Measurements from ENCODE around the gene NDUFV3. TPM values are rescaled to one million over a fixed set of nuclear protein-coding genes. Genes with fewer than 3 reads are reported as not detected.

The NDUFV3 gene
- total and polyA plus RNA-seq, 2 donors (not counting 3 experiments of a cell fraction or from before 2014, with no cell fraction given), result 13.4 to 45.7 TPM

GRCh38 chr21:42844411-42845113 lies 48.5 kb upstream of the NDUFV3 start:
- BruUV-seq (replicated peaks), result no TSS peak
- DNase-seq (ENCODE audit: low read depth, low spot score) (no peak), FAIRE-seq (no peak)
- intact Hi-C loops (cut with micrococcal nuclease), result no loop called here
- ChIA-PET POLR2A (no interaction called here), CTCF (interaction anchor here (1.3 kb wide), 1 partner anchor 22 kb away, joined by 3 read pairs; no protein-coding TSS in a partner anchor)
- Histone ChIP-seq H3K79me2 (ENCODE audit: control insufficient read depth, insufficient read depth, low read length) (peaks cover 36% of the 10 kb centered on the region), H3K9ac (replicated peaks; ENCODE audit: extremely low read depth, insufficient read depth, low read length) (no peak overlapping the region), H3K9me1 (replicated peaks; ENCODE audit: control insufficient read depth, extremely low read depth, insufficient read depth, low read length) (no peaks in the 10 kb centered on the region), H3K4me1 (ENCODE audit: control insufficient read depth, extremely low read depth, insufficient read depth, low read length) (no peaks in the 10 kb centered on the region), H3K9me3 (replicated peaks; ENCODE audit: control insufficient read depth, insufficient read depth, low read length) (no peaks in the 10 kb centered on the region), H3K27ac (ENCODE audit: insufficient read depth, low read depth, low read length) (no peak overlapping the region), H3K4me3 (replicated peaks in 1 of 3; ENCODE audit: insufficient read depth in 1 of 3, low read depth in 1 of 3, low read length in 3 of 3) (no peak overlapping the region), H4K20me1 (replicated peaks; ENCODE audit: control insufficient read depth, extremely low read depth, insufficient read depth, low read length) (no peaks in the 10 kb centered on the region), H3K4me2 (ENCODE audit: insufficient read depth, low read length) (no peak overlapping the region), H3K27me3 (ENCODE audit: control insufficient read depth in 2 of 2, insufficient read depth in 2 of 2, low read length in 2 of 2) (no peaks in the 10 kb centered on the region), H3K36me3 (ENCODE audit: control insufficient read depth in 2 of 2, extremely low read depth in 1 of 2, insufficient read depth in 2 of 2, low read length in 2 of 2) (peaks cover 7 to 32% of the 10 kb centered on the region in 2 experiments), H2AFZ (ENCODE audit: low read depth, low read length) (no peak overlapping the region)
- dilution Hi-C loops (cut with MboI; ENCODE audit: extremely low pct_ligation_motif_present, low sequenced_read_pairs), result no loop called here
- TF ChIP-seq GATA2 (IDR thresholded peaks at IDR 0.05; ENCODE audit: insufficient read depth, insufficient read length, low read depth, low read length), result no peak
- TF ChIP-seq, protein P1, sequence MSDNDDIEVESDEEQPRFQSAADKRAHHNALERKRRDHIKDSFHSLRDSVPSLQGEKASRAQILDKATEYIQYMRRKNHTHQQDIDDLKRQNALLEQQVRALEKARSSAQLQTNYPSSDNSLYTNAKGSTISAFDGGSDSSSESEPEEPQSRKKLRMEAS (IDR thresholded peaks at IDR 0.05; ENCODE audit: insufficient read depth, insufficient read length), result no peak
- TF ChIP-seq POLR2A (IDR thresholded peaks at IDR 0.05; ENCODE audit: low read depth, low read length), result no peak
- TF ChIP-seq FOS (IDR thresholded peaks at IDR 0.05; ENCODE audit: borderline replicate concordance, insufficient read depth, low read length), result no peak
- TF ChIP-seq POLR2AphosphoS5 (IDR thresholded peaks at IDR 0.05; ENCODE audit: insufficient read depth, low read depth, low read length), result no peak
- TF ChIP-seq MYC (IDR thresholded peaks at IDR 0.05; ENCODE audit: low read depth, low read length), result no peak
- TF ChIP-seq JUN (IDR thresholded peaks at IDR 0.05; ENCODE audit: borderline replicate concordance, insufficient read depth, insufficient read length, low read depth), result no peak
- TF ChIP-seq, protein P2, sequence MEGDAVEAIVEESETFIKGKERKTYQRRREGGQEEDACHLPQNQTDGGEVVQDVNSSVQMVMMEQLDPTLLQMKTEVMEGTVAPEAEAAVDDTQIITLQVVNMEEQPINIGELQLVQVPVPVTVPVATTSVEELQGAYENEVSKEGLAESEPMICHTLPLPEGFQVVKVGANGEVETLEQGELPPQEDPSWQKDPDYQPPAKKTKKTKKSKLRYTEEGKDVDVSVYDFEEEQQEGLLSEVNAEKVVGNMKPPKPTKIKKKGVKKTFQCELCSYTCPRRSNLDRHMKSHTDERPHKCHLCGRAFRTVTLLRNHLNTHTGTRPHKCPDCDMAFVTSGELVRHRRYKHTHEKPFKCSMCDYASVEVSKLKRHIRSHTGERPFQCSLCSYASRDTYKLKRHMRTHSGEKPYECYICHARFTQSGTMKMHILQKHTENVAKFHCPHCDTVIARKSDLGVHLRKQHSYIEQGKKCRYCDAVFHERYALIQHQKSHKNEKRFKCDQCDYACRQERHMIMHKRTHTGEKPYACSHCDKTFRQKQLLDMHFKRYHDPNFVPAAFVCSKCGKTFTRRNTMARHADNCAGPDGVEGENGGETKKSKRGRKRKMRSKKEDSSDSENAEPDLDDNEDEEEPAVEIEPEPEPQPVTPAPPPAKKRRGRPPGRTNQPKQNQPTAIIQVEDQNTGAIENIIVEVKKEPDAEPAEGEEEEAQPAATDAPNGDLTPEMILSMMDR (IDR thresholded peaks at IDR 0.05; ENCODE audit: extremely low read depth in 1 of 2, insufficient read depth in 1 of 2, low read depth in 1 of 2, low read length in 2 of 2), result no peak
- no peak for TF ChIP-seq EZH2 (IDR thresholded peaks at IDR 0.05; ENCODE audit: borderline replicate concordance, low read depth, low read length, severe bottlenecking)
